H1 (cell line): Measurements from ENCODE around the gene C2orf81.

Source experiments
- CHD2 ChIP-seq: IDR thresholded peaks from 2 replicates; pipeline ENCODE4 v1.6.1; 2012; ENCODE audit warnings: low read length, improper control_type of control experiment
- EP300 ChIP-seq, 2 experiments: IDR thresholded peaks; 1 replicate in 1 of 2; 2 replicates in 1 of 2; pipeline ENCODE4 v1.6.1; 2011 to 2012; ENCODE audit warnings: low read depth in 2 of 2, low read length in 2 of 2, mild to moderate bottlenecking in 2 of 2, borderline replicate concordance in 1 of 2, inconsistent platforms in 1 of 2, moderate library complexity in 1 of 2
- HDAC6 ChIP-seq: IDR thresholded peaks from one replicate; pipeline ENCODE4 v1.7.1; 2012; ENCODE audit warnings: low read depth, mild to moderate bottlenecking, inconsistent platforms, low read length, moderate library complexity
- KDM1A ChIP-seq: fragments of 200-600, 300-600 bp; sonication (generic); IDR thresholded peaks from 2 replicates; pipeline ENCODE4 v1.7.1; 2016; ENCODE audit warnings: mild to moderate bottlenecking, low read length, borderline replicate concordance
- POLR2A ChIP-seq, 2 experiments: IDR thresholded peaks; 1 replicate in 1 of 2; 2 replicates in 1 of 2; pipeline ENCODE4 v1.6.1; 2011; ENCODE audit warnings: low read depth in 2 of 2, low read length in 2 of 2, mild to moderate bottlenecking in 2 of 2; ENCODE audit errors: control extremely low read depth in 1 of 2
- RAD21 ChIP-seq, 2 experiments: IDR thresholded peaks in 1 of 2; conservative IDR thresholded peaks in 1 of 2; 2 replicates each; pipeline ENCODE4 v1.6.1; 2011; ENCODE audit warnings: low read depth in 2 of 2, low read length in 2 of 2, improper control_type of control experiment in 1 of 2, inconsistent platforms in 1 of 2, mild to moderate bottlenecking in 1 of 2, moderate library complexity in 1 of 2
- RFX5 ChIP-seq: IDR thresholded peaks from 2 replicates; pipeline ENCODE4 v1.6.1; 2011; ENCODE audit warnings: low read depth, low read length, improper control_type of control experiment, borderline replicate concordance
- TAF1 ChIP-seq: IDR thresholded peaks from 2 replicates; pipeline ENCODE4 v1.6.1; 2011; ENCODE audit warnings: mild to moderate bottlenecking, low read depth, low read length
- TF ChIP-seq, protein P1 (sequence below), 3 experiments: IDR thresholded peaks; 1 replicate in 2 of 3; 2 replicates in 1 of 3; pipeline versions ENCODE4 v1.5.1 to v1.6.1; 2011; ENCODE audit warnings: low read length in 3 of 3, mild to moderate bottlenecking in 3 of 3, inconsistent platforms in 2 of 3, low read depth in 1 of 3, moderate library complexity in 1 of 3; ENCODE audit not compliant: insufficient read depth in 1 of 3; ENCODE audit errors: control extremely low read depth in 1 of 3
- TF ChIP-seq, protein P2 (sequence below): IDR thresholded peaks from 2 replicates; pipeline ENCODE4 v1.6.1; 2012; ENCODE audit warnings: inconsistent platforms
- TF ChIP-seq, protein P3 (sequence below): IDR thresholded peaks from 2 replicates; pipeline ENCODE4 v1.6.1; 2011; ENCODE audit warnings: low read length, improper control_type of control experiment

DNA sequence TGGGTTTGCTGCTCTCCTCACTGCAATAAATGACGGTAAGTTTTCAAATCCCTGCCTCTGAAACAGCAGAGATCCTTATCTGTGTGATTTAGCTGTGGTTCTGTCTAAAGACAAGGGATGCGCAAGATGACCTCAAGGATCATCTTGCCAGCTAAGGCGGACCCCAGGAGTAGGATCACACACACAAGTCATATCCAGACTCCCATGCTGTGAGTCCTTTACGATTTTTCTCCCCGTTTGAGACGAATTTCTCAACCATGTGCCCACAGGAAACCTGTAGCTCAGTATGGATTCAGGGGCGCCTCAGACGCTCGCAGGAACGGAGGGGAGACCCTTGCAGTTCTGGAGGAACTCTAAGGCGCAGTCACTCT, 30.2 kb downstream of the C2orf81 start:
- no peak for TF ChIP-seq HDAC6
- TF ChIP-seq EP300 (IDR thresholded peaks at IDR 0.05; ENCODE audit: borderline replicate concordance in 1 of 2, low read depth in 2 of 2, low read length in 2 of 2) = no peak
- TF ChIP-seq POLR2A (IDR thresholded peaks at IDR 0.05; ENCODE audit: control extremely low read depth in 1 of 2, low read depth in 2 of 2, low read length in 2 of 2) = no peak
- TF ChIP-seq, protein P1, sequence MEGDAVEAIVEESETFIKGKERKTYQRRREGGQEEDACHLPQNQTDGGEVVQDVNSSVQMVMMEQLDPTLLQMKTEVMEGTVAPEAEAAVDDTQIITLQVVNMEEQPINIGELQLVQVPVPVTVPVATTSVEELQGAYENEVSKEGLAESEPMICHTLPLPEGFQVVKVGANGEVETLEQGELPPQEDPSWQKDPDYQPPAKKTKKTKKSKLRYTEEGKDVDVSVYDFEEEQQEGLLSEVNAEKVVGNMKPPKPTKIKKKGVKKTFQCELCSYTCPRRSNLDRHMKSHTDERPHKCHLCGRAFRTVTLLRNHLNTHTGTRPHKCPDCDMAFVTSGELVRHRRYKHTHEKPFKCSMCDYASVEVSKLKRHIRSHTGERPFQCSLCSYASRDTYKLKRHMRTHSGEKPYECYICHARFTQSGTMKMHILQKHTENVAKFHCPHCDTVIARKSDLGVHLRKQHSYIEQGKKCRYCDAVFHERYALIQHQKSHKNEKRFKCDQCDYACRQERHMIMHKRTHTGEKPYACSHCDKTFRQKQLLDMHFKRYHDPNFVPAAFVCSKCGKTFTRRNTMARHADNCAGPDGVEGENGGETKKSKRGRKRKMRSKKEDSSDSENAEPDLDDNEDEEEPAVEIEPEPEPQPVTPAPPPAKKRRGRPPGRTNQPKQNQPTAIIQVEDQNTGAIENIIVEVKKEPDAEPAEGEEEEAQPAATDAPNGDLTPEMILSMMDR (IDR thresholded peaks at IDR 0.05; ENCODE audit: control extremely low read depth in 1 of 3, insufficient read depth in 1 of 3, low read depth in 1 of 3, low read length in 3 of 3) = no peak
- TF ChIP-seq, protein P2, sequence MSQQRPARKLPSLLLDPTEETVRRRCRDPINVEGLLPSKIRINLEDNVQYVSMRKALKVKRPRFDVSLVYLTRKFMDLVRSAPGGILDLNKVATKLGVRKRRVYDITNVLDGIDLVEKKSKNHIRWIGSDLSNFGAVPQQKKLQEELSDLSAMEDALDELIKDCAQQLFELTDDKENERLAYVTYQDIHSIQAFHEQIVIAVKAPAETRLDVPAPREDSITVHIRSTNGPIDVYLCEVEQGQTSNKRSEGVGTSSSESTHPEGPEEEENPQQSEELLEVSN = no peak
- no peak for TF ChIP-seq CHD2
- TF ChIP-seq KDM1A = no peak
- no peak for TF ChIP-seq RAD21 (IDR thresholded peaks at IDR 0.05 in 1 of 2, conservative IDR thresholded peaks at IDR 0.05 in 1 of 2; ENCODE audit: low read depth in 2 of 2, low read length in 2 of 2)
- no peak for TF ChIP-seq TAF1
- TF ChIP-seq RFX5 = no peak
- TF ChIP-seq, protein P3, sequence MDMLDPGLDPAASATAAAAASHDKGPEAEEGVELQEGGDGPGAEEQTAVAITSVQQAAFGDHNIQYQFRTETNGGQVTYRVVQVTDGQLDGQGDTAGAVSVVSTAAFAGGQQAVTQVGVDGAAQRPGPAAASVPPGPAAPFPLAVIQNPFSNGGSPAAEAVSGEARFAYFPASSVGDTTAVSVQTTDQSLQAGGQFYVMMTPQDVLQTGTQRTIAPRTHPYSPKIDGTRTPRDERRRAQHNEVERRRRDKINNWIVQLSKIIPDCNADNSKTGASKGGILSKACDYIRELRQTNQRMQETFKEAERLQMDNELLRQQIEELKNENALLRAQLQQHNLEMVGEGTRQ = no peak
